AG09319 (cell line): ENCODE measurements around the gene FADS6.

Experiments
- DNase-seq: peaks from one replicate; pipeline ENCODE4 v3.0.0-alpha.2; 2010; ENCODE audit warnings: low read depth; ENCODE audit errors: extremely low read depth
- CTCF ChIP-seq: IDR thresholded peaks from 2 replicates; pipeline ENCODE4 v1.5.1; 2011; ENCODE audit warnings: low read depth, mild to moderate bottlenecking, inconsistent platforms, low read length, moderate library complexity

Gene FADS6

GRCh38 chr17:74881073-74881472 is 12.4 kb downstream of the FADS6 start:
- no peak for TF ChIP-seq CTCF
- no peak for DNase-seq

DNA sequence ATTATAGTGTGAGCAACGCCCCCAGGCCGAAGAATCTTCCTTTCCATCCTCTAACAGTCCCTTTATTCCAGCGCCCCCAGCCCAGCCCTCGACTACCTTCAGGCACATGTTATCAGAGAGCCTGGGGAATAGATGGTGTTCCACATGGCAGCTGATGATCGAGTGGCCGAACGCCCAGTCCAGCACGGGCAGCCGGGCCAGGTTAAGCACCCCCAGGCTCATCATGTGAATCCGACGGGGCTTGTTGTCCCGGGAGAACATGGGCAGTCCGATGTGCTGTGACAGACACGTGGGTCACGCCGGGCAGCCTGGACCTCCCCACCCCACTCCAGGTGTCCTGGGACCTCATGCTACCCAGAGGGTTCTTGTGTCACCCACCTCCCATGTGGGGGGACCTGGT is 14.1 kb downstream of the FADS6 start:
- TF ChIP-seq CTCF, result no peak
- DNase-seq, result no peak

DNA sequence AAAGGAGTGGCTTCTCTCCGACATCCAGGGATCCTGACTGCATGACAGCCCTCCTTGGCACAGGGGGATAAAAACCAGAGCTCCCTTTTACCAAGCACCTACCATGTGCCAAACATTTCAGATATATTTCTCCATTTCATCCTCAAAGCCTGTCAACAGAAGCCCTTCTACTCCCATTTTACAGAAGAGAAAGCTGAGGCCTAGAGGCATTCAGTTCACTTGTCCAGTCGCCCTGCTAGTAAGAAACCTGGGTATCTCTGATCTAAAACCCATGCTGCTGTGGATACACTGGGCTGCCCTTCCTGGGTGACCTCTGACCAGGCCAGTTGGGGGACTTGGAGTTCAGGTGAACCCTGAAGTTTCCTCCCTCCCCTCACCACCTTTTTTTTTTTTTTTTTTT is 14.8 kb downstream of the FADS6 start:
- DNase-seq, result no peak
- no peak for TF ChIP-seq CTCF

- TF ChIP-seq CTCF, result no peak
- no peak for DNase-seq
These were observed 15.6 kb downstream of the FADS6 start for GRCh38 chr17:74877592-74878548.

GRCh38 chr17:74875977-74876593 is 17.3 kb downstream of the FADS6 start:
- no peak for TF ChIP-seq CTCF
- DNase-seq, result no peak

DNA sequence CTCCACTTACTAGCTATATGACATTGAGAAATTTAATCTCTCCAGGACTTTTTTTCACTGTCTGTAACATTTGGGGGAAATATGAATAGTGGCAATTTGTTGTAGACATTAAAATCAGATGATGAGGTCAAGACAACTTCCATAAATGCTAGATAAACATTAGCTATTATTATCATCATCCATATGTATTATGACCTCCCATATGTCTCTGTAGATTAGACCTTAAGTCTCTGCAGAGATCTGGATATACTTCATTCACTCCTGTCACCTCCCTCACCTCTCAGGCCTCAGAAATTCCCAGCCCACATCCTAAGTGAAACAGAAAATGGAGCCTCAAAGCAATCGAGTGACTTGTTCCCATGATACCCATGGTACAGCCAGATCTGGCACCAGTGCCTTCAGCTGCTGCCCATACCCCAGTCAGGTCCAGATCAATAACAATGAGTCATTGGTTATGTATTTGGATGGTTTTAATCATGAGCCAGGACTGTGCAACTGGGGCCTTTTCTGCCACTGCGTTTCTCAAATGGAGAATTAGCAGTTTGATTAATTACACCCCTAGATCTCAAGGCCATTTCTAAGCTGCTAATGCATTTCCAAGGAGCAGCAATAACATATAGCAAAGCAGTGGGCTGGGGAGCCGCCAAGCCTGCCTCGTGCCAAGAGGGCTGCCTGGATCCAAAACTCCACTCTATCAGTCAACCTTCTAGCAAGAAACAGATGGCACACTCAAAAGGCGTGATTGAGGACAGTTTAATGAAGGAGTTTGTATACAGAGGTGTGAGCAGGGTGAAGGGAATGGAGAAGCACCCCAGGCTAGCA is 18.1 kb downstream of the FADS6 start:
- TF ChIP-seq CTCF, result no peak
- no peak for DNase-seq
